ENCODE measurements around the gene FAM83E. TPM values are rescaled to one million over a fixed set of nuclear protein-coding genes. Genes with fewer than 3 reads are reported as not detected.
"Not testable (repeated sequence)": the region's sequence is repeated elsewhere in the genome, so short reads cannot be mapped to it uniquely, and the experiment has no call there.

Gene FAM83E
- total and polyA plus RNA-seq, 2 experiments from 2014 or later: 1.0 to 2.3 TPM

- no peak for TF ChIP-seq STAT1 (IDR thresholded peaks at IDR 0.05; ENCODE audit: unreplicated experiment)
- TF ChIP-seq ZNF331 (CRISPR knock-in tag; IDR thresholded peaks at IDR 0.05; ENCODE audit: low read depth): no peak
- TF ChIP-seq CREB1 (CRISPR knock-in tag; IDR thresholded peaks at IDR 0.05; ENCODE audit: low read depth): no peak
- TF ChIP-seq POLR2AphosphoS5 (IDR thresholded peaks at IDR 0.05; ENCODE audit: low read depth): no peak
- no peak for TF ChIP-seq NANOG (IDR thresholded peaks at IDR 0.05; ENCODE audit: borderline replicate concordance)
Measured at GRCh38 chr19:48582168-48582567, 32.7 kb downstream of the FAM83E start (continued).

GRCh38 chr19:48578891-48579290, 36.0 kb downstream of the FAM83E start:
- H3K27me3 Mint-ChIP-seq (ENCODE audit: insufficient read depth, low read depth, poor library complexity): peaks cover 8% of the 10 kb centered on the region
- no peaks in the 10 kb centered on the region for H3K36me3 Mint-ChIP-seq (ENCODE audit: low read depth)
- Histone ChIP-seq H2AFZ (no peak overlapping the region), H3K4me3 (no peak overlapping the region), H4K20me1 (replicated peaks; ENCODE audit: insufficient read depth) (no peaks in the 10 kb centered on the region), H3K4me2 (no peak overlapping the region), H3K4me1 (ENCODE audit: insufficient read depth) (0 out of 2 replicates have a peak, but pooled peaks cover 2% of the 10 kb centered on the region), H3K27ac (ENCODE audit: low read depth) (no peak overlapping the region), H3K79me2 (replicated peaks; ENCODE audit: insufficient read depth) (no peaks in the 10 kb centered on the region), H3K27me3 (ENCODE audit: insufficient read depth) (no peaks in the 10 kb centered on the region), H3F3A (replicated peaks; ENCODE audit: low read depth) (no peaks in the 10 kb centered on the region), H3K9me2 (ENCODE audit: insufficient read depth) (no peaks in the 10 kb centered on the region), H3K36me3 (ENCODE audit: insufficient read depth) (no peaks in the 10 kb centered on the region)
- no peak overlapping the region for H3K4me3 Mint-ChIP-seq
- no peaks in the 10 kb centered on the region for H3K9me3 Mint-ChIP-seq
- ATAC-seq (no peak), DNase-seq (ENCODE audit: low spot score) (no peak)
- no peak overlapping the region for H3K27ac Mint-ChIP-seq
- no peak for TF ChIP-seq STAT1 (IDR thresholded peaks at IDR 0.05; ENCODE audit: unreplicated experiment)
- TF ChIP-seq REST (IDR thresholded peaks at IDR 0.05; ENCODE audit: unreplicated experiment): no peak
- no peak for TF ChIP-seq CREB1 (CRISPR knock-in tag; IDR thresholded peaks at IDR 0.05; ENCODE audit: low read depth)
- peaks cover 2% of the 10 kb centered on the region for H3K4me1 Mint-ChIP-seq

GRCh38 chr19:48577908-48578307, 37.0 kb downstream of the FAM83E start:
- H4K20me1 ChIP-seq (replicated peaks; ENCODE audit: insufficient read depth); H3K4me1 ChIP-seq (ENCODE audit: insufficient read depth); H3K36me3 Mint-ChIP-seq (ENCODE audit: low read depth); H3K9me3 Mint-ChIP-seq; H3K27me3 ChIP-seq (ENCODE audit: insufficient read depth); H3K79me2 ChIP-seq (replicated peaks; ENCODE audit: insufficient read depth); H3K4me1 Mint-ChIP-seq; H3K4me3 ChIP-seq; H3F3A ChIP-seq (replicated peaks; ENCODE audit: low read depth); H2AFZ ChIP-seq; H3K27ac Mint-ChIP-seq; H3K4me3 Mint-ChIP-seq; H3K4me2 ChIP-seq; H3K36me3 ChIP-seq (ENCODE audit: insufficient read depth); H3K9me2 ChIP-seq (ENCODE audit: insufficient read depth); H3K27ac ChIP-seq (ENCODE audit: low read depth); DNase-seq (ENCODE audit: low spot score); ATAC-seq: not testable (repeated sequence)
- peaks cover 12% of the 10 kb centered on the region for H3K27me3 Mint-ChIP-seq (ENCODE audit: insufficient read depth, low read depth, poor library complexity)
